ENCODE results near the gene LRRTM4. TPM values are rescaled to one million over a fixed set of nuclear protein-coding genes. Genes with fewer than 3 reads are reported as not detected.
A peak's percentile ranks its signal among the peaks of the same experiment; 100 is the strongest.

The LRRTM4 gene
- total RNA-seq, 2 donors from 2014 or later = 7.0 to 21.1 TPM

DNA sequence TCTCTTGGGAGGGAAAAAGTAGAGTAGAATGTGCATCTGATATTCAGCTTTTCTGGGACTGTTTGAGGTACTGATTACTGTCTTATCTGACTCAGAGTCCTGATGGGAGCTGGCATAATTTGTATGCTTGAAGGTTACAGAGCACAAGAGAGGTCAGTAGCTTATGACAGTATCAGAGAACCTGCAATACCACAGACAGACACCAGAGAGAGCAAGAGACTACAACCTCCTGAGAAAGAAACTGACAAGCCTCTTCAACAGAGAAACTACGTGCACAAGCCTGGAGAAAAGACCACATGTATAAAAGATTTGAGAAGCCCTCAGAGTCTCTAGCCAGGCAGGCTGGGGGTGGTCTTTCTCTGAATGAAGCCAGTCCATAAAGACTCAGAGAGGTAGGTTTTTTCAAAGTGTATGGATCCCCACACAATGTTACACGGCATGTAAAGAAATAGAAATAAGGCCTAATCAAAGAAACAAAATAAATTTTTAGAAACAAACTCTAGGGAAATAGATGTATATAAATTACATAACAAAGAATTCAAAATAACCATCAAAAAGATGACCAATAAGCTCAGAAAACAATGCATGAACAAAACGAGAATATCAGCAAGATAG lies 568.3 kb downstream of the LRRTM4 start:
- no peaks in the 10 kb centered on the region for H3K36me3 ChIP-seq (ENCODE audit: control insufficient read depth, insufficient read depth, low read length)
- Mint-ChIP-seq H3K27me3 (ENCODE audit: insufficient read depth) (no peaks in the 10 kb centered on the region), H3K9me3 (no peaks in the 10 kb centered on the region), H3K36me3 (ENCODE audit: low read depth) (peaks cover 4% of the 10 kb centered on the region), H3K4me3 (no peak overlapping the region), H3K4me1 (peaks cover 9% of the 10 kb centered on the region), H3K27ac (no peak overlapping the region)
- H3K27me3 ChIP-seq (ENCODE audit: control insufficient read depth, insufficient read depth, low read length, poor library complexity, severe bottlenecking) = no peaks in the 10 kb centered on the region
- H3K4me1 ChIP-seq (ENCODE audit: control insufficient read depth, insufficient read depth, low read length) = no peaks in the 10 kb centered on the region
- no peak overlapping the region for H3K9ac ChIP-seq (ENCODE audit: extremely low read depth, low read length, poor library complexity, severe bottlenecking)
- no peaks in the 10 kb centered on the region for H3K9me3 ChIP-seq (ENCODE audit: control insufficient read depth, low read length)
- TF ChIP-seq CTCF (conservative IDR thresholded peaks at IDR 0.05) = peak; percentile 92
- no peak overlapping the region for H3K4me3 ChIP-seq (ENCODE audit: low read length)
- WGBS, 2 experiments (ENCODE audit: insufficient coverage in 1 of 2, insufficient read length in 1 of 2) = 13 to 44% methylated on average over 1 to 2 of the region's 3 CpGs
- no peak overlapping the region for H3K27ac ChIP-seq (ENCODE audit: low read depth, low read length)
- DNase-seq = peak; percentile 87

DNA sequence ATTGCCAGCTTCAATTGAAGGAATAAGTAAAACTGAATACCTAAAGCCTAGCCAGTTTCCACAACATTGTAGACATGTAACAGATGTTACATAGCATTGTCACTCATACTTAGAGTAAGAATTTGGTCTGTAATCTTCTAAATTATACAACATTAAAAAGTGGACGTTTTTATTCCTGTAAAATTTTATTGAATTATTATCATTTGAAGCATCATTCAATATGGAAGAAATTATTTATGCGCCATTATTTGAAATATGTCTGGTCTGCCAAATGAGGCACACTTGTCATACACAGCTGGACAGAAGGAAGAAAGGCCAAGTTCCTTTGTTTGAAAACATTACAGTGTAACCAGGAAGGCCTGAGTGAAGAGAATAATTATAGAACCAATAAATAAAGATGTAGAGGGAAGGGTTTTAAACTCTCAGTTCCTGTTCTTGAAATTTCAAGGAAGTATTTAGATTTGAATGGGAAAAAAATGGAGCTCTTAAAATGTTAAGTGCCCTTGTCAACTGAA lies 575.5 kb downstream of the LRRTM4 start:
- Histone ChIP-seq H3K27me3 (ENCODE audit: control insufficient read depth, insufficient read depth, low read length, poor library complexity, severe bottlenecking) (no peaks in the 10 kb centered on the region), H3K4me3 (ENCODE audit: low read length) (no peak overlapping the region), H3K4me1 (ENCODE audit: control insufficient read depth, insufficient read depth, low read length) (no peaks in the 10 kb centered on the region), H3K27ac (ENCODE audit: low read depth, low read length) (no peak overlapping the region), H3K9me3 (ENCODE audit: control insufficient read depth, low read length) (no peaks in the 10 kb centered on the region), H3K9ac (ENCODE audit: extremely low read depth, low read length, poor library complexity, severe bottlenecking) (no peak overlapping the region), H3K36me3 (ENCODE audit: control insufficient read depth, insufficient read depth, low read length) (no peaks in the 10 kb centered on the region)
- TF ChIP-seq CTCF (conservative IDR thresholded peaks at IDR 0.05) = no peak
- WGBS, 2 experiments (ENCODE audit: insufficient coverage in 1 of 2, insufficient read length in 1 of 2) = 84 to 100% methylated on average over 1 of the region's 2 CpGs
- H3K4me3 Mint-ChIP-seq = no peak overlapping the region
- H3K36me3 Mint-ChIP-seq (ENCODE audit: low read depth) = peaks cover 8% of the 10 kb centered on the region
- DNase-seq = no peak
- H3K27me3 Mint-ChIP-seq (ENCODE audit: insufficient read depth) = no peaks in the 10 kb centered on the region
- H3K27ac Mint-ChIP-seq = no peak overlapping the region
- peaks cover 5% of the 10 kb centered on the region for H3K9me3 Mint-ChIP-seq
- no peaks in the 10 kb centered on the region for H3K4me1 Mint-ChIP-seq

DNA sequence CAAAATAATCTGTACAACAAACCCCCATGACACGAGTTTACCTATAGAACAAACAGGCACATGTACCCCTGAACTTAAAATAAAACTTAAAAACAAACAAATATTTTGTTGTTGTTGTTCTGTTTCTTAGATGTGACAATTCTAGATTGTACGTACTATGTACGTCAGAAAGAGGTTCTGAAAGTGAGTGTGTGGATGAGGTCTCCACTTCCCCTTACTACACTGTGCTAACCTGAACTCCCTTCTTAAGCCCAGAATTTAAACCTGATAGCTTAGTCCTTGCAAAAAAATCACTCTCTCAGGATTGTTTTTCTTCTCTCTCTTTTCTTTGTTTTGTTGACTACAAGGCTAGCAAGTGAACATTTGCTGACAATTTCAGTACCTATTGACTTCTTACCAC lies 581.6 kb downstream of the LRRTM4 start:
- H3K9ac ChIP-seq (ENCODE audit: extremely low read depth, low read length, poor library complexity, severe bottlenecking) = no peak overlapping the region
- no peaks in the 10 kb centered on the region for H3K9me3 ChIP-seq (ENCODE audit: control insufficient read depth, low read length)
- no peak overlapping the region for H3K27ac ChIP-seq (ENCODE audit: low read depth, low read length)
- Mint-ChIP-seq H3K36me3 (ENCODE audit: low read depth) (peaks cover 8% of the 10 kb centered on the region), H3K4me1 (peaks cover 7% of the 10 kb centered on the region), H3K27ac (no peak overlapping the region), H3K9me3 (peaks cover 9% of the 10 kb centered on the region), H3K4me3 (no peak overlapping the region), H3K27me3 (ENCODE audit: insufficient read depth) (no peaks in the 10 kb centered on the region)
- no peaks in the 10 kb centered on the region for H3K36me3 ChIP-seq (ENCODE audit: control insufficient read depth, insufficient read depth, low read length)
- H3K27me3 ChIP-seq (ENCODE audit: control insufficient read depth, insufficient read depth, low read length, poor library complexity, severe bottlenecking) = no peaks in the 10 kb centered on the region
- H3K4me3 ChIP-seq (ENCODE audit: low read length) = no peak overlapping the region
- no peak for TF ChIP-seq CTCF (conservative IDR thresholded peaks at IDR 0.05)
- no peaks in the 10 kb centered on the region for H3K4me1 ChIP-seq (ENCODE audit: control insufficient read depth, insufficient read depth, low read length)
- 86% methylated on average over 1 of the region's 3 CpGs; no CpG with 5 or more reads in 1 of the 2 experiments for WGBS, 2 experiments (ENCODE audit: insufficient coverage in 1 of 2, insufficient read length in 1 of 2)
- no peak for DNase-seq

All from endodermal cell (in vitro differentiated cells).